A673 (cell line): ENCODE data around the gene HOXD4.

ENCODE experiments used
- CTCF ChIP-seq: fragments of 300-800, 200-600 bp; sonication (generic); conservative IDR thresholded peaks from 2 replicates; pipeline ENCODE4 v1.5.1; 2017; ENCODE audit warnings: low read depth, mild to moderate bottlenecking, antibody characterized with exemption, low read length, moderate library complexity, mixed read lengths
- EZH2 ChIP-seq: fragments of 200-600 bp; sonication (generic); IDR thresholded peaks from 2 replicates; pipeline ENCODE4 v1.6.1; 2017; ENCODE audit warnings: borderline replicate concordance, low read depth, mild to moderate bottlenecking, mixed read lengths, antibody characterized with exemption, low read length; ENCODE audit not compliant: poor library complexity, severe bottlenecking

GRCh38 chr2:176110415-176111308 is 40.7 kb upstream of the HOXD4 start:
- TF ChIP-seq CTCF = no peak
- TF ChIP-seq EZH2 = no peak
